Hypothalamus (tissue), 51 donors: ENCODE data around the gene GARIN5A.
A peak's percentile ranks its signal among the peaks of the same experiment; 100 is the strongest.
"Not testable (repeated sequence)": the region's sequence is repeated elsewhere in the genome, so short reads cannot be mapped to it uniquely, and the experiment has no call there.

Experiments
- DNase-seq, 51 donors: peaks; one replicate each; lab custom pipeline; 2025; lab: John Stamatoyannopoulos, UW

The GARIN5A gene

GRCh38 chr19:50444059-50444458 lies 32.6 kb downstream of the GARIN5A start:
- no peak for DNase-seq

GRCh38 chr19:50439130-50439529 lies 37.5 kb downstream of the GARIN5A start:
- DNase-seq: not testable (repeated sequence)

- DNase-seq: no peak
These were observed 38.7 kb downstream of the GARIN5A start for GRCh38 chr19:50437862-50438449.

DNA sequence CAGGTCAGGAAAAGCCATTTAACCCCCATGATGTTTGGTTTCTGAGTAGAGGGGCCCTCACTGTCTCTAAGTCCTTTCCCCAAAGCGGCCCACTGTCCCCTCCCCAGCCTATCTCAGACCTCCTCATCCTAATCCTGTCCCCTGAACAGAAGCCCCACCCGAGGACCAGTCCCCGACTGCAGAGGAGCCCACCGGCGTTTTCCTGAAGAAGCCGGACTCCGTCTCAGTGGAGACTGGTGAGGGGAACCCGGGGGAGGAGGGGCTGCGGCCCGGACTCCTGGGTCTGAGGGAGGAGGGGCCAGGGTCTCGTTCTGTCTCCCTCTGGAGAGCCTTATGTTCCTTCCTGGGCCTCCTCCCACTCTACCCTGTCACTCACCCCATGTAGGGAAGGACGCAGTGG lies 41.0 kb downstream of the GARIN5A start:
- DNase-seq: no peak

DNA sequence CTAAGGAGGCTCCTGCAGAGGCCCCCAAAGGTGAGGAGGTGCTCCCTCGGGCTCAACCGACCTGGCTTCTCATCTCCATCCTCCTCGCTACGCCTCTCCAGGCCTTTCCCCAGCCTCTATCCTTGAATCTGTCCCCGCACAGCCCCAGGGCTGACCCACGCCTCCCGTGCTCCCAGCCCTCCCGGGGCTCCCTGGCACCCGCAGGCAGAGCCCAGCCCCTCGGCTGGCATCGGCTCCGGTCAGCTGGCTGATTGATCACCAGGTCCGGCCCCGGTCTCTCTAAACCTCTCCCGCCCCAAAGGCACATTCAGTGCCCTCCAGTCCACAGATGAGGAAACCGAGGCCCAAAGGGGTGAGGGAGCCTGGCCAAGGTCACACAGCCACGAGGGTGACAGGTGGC lies 41.4 kb downstream of the GARIN5A start:
- DNase-seq: no peak

- no peak for DNase-seq
These were observed 42.1 kb downstream of the GARIN5A start for GRCh38 chr19:50434525-50434924.

DNA sequence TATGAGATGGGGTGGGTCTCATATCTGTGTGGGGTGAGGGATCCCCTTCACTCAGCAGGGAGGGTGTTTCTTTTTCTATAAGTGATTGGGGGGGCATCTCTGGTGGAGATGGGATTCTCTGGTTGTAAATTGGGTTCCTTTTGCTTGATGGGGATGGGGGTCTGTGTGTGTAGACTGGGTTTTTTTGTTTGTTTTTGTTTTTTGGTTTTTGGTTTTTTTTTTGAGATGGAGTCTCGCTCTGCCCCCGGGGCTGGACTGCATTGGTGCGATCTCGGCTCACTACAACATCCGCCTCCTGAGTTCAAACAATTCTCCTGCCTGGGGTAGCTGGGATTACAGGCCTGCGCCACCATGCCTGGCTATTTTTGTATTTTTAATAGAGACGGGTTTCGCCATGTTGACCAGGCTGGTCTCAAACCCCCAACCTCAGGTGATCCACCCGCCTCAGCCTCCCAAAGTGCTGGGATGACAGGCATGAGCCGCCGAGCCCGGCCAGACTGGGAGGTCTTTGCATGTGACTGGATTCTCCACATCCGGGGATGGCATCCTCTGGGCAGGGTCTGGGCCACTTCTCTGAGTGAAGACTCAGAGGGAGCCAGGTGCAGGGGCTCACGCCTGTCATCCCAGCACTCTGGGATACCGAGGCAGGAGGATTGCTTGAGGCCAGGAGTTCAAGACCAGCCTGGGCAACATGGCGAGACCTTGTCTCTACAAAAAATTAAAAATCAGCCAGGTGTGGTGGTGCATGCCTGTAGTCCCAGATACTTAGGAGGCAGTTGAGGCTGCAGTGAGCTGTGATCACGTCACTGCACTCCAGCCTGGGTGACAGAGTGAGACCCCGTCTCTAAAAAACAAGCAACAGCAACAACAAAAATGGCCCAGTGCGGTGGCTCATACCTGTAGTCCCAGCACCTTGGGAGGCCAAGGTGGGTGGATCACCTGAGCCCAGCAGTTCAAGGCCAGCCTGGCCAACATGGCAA lies 43.2 kb downstream of the GARIN5A start:
- DNase-seq: no peak

DNA sequence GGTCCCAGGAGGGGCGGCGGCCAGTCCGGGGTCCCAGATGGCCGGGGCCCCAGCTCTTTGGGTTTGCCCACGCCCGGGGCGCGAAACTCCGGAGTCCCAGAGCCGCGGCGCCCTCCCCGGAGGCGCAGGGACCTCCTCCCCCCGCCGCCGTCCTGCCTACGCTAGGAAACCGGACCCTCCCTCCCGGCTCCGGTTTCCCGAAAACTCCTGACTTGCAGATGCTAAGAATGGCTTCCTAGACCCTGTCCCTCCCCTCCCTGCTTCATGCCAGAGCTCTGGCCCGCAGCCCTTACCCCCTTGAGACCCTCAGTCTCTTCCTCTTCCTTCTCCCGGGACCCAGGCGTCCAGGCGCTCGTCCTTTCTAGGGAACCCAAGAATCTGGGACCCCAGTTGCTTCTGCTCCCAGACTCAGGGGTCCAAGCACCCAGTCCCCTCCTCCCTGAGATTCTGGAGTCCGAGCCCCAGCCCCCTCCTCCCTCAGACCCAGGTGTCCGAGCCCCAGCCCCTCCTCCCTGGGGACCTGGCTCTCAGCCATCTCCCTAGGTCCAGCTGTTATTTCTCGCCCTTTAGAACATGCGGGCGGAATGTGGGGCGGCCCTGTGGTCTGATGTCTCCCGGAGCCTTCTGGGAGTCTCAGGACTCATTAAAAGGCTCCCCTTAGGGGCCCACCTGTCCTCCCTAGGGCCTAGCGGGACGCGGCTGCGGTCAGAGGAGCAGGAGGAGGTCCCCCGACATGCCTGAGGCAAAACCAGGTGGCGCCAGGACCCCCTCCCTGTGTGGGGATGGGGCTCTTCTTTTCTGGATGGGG lies 44.2 kb downstream of the GARIN5A start, which contains the start of gene MYBPC2:
TSS of gene MYBPC2 (plus strand) at position 672 of the 808 bp plus-strand sequence. CDS start at position 734, 62 bp downstream.
- DNase-seq: peak in 2 of 51 donors; percentile 13 to 33

GRCh38 chr19:50431343-50432220 lies 45.1 kb downstream of the GARIN5A start:
- peak; percentile 23 to 87 (median 70) for DNase-seq

DNA sequence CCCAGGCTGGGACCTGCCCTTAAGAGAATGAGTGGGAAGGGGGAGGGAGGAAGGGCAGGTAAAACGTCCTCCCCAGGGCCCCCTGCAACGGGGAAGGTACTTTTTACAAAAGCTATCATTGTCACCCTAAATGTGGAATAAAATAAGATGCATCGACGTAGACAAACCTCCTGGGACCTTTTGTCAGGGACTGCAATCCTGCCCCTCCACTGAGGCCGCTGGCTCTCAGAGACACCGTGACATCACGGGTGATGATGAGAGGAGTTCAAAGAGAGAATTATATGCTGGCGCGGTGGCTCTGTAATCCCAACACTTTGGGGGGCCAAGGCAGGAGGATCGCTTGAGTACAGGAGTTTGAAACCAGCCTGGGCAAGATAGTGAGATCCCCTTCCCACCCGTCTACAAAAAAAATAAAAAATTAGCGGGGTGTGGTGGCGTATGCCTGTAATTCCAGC lies 45.7 kb downstream of the GARIN5A start:
- DNase-seq: no peak

DNA sequence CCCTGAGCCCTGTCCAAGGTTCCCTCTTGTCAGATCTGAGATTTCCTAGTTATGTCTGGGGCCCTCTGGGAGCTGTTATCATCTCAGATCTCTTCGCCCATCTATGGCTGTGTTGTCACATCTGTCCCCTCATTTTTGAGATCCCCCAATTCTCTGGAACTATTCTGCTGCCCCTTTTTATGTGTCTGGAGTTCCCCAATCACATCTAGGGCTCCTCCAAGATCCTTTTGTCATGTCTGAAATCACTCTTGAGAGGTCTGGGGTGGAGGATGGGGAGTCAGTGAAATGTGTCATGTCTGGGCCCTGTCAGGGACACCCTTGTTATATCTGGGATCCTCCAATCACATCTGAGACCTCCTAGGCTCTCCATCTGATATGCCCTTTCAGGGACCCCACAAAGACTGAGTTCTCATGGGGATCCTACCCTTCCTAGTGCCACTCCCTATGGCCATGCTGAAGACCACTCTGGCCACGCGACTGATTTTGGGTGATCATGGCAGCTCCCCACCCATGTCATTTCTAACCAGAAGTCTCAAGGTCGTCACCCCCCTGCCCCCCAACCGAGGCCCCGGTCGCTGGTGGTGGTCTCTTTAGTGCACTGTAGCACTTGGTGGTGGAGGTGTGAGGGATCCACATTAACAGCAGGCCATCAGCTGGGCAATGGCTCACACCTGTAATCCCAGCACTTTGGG lies 47.7 kb downstream of the GARIN5A start:
- DNase-seq: no peak

DNA sequence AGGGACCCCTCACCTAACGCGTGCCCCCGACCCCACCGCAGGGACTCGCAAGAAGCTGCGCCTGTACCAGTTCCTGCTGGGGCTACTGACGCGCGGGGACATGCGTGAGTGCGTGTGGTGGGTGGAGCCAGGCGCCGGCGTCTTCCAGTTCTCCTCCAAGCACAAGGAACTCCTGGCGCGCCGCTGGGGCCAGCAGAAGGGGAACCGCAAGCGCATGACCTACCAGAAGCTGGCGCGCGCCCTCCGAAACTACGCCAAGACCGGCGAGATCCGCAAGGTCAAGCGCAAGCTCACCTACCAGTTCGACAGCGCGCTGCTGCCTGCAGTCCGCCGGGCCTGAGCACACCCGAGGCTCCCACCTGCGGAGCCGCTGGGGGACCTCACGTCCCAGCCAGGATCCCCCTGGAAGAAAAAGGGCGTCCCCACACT lies 48.6 kb downstream of the GARIN5A start:
- peak in 49 of 51 donors; percentile 2 to 89 (median 61) for DNase-seq

GRCh38 chr19:50427318-50427925 lies 49.2 kb downstream of the GARIN5A start:
- DNase-seq: no peak

DNA sequence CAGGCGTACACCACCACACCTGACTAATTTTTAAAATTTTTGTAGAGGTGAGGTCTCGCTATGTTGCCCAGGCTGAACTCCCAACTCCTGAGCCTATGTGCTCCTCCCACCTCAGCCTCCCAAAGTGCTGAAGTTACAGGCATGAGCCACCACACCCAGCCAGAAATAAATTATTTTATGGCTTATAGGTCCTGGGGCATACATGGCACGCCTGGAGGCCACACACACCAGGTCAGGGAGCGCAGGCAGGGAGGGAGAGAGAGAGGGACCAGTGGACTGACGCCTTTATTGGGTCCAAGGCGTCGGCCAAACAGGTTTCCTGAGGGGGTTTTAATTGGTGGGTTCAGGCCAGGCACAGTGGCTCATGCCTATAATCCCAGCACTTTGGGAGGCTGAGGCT lies 51.1 kb downstream of the GARIN5A start:
- no peak for DNase-seq

GRCh38 chr19:50423279-50424113 lies 53.2 kb downstream of the GARIN5A start:
- no peak for DNase-seq

DNA sequence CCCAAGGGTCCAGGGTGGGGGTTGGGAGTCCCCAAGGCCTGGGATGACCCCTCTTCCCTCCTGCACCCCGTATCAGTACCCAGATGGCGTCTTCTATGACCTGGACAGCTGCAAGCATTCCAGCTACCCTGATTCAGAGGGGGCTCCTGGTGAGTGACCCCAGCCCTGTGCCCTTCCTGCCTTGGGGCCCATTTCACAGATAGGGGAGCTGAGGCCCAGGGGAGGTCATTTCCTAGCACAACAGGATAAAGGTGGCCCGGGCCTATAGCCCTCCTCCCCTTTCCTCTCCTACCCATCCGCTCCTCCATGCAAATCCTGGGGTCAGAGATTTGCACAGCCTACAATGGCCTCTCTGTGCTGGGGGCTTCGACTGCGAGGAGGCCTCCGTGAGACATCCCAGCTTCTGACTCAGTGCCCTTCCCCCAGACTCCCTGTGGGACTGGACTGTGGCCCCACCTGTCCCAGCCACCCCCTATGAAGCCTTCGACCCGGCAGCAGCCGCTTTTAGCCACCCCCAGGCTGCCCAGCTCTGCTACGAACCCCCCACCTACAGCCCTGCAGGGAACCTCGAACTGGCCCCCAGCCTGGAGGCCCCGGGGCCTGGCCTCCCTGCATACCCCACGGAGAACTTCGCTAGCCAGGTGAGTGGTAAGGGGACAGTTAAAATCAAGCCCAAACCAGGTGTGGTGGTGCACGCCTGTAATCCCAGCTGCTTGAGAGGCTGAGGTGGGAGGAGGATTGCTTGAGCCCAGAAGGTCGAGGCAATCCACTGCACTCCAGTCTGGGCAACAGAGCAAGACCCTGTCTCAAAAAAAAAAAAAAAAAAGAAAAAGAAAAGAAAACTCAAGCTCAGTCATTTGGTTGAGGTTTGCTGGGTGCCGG lies 54.0 kb downstream of the GARIN5A start:
- DNase-seq: no peak

DNA sequence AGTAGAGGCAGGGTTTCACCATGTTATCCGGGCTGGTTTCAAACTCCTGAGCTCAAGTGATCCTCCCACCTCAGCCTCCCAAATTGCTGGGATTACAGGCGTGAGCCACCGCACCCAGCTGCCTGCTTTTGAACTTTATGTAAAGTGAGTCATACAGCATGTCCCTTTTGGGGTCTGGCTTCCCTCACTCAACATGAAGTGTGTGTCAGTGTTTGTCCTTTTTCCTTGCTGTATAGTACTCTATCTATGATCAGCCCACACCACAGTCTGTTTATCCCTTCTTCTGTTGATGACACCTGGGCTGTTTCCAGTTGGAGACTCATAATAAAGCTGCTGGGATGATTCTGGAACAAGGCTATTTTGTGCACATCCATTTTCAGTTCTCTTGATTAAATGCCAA lies 55.8 kb downstream of the GARIN5A start:
- no peak for DNase-seq
